H9 (cell line): Measurements from ENCODE around the gene DOCK2. TPM values are rescaled to one million over a fixed set of nuclear protein-coding genes. Genes with fewer than 3 reads are reported as not detected.

Source experiments
- DNase-seq: peaks from one replicate; pipeline ENCODE4 v3.0.0-alpha.2; 2017
- H2AFZ ChIP-seq: one replicate; pipeline ENCODE4 v1.6.1; 2013; ENCODE audit warnings: mild to moderate bottlenecking, low read length, control low read depth, moderate library complexity
- H2AK5ac ChIP-seq: 2 replicates; pipeline ENCODE4 v1.6.1; 2013; ENCODE audit warnings: low read length, control low read depth, mixed read lengths; ENCODE audit not compliant: insufficient read length
- H2BK120ac ChIP-seq: one replicate; pipeline ENCODE4 v1.6.1; 2013; ENCODE audit warnings: low read depth, mild to moderate bottlenecking, low read length, control low read depth, inconsistent platforms; ENCODE audit not compliant: poor library complexity, severe bottlenecking
- H2BK12ac ChIP-seq: 2 replicates; pipeline ENCODE4 v1.6.1; 2013; ENCODE audit warnings: low read length, control low read depth, mixed read lengths, low read depth; ENCODE audit not compliant: insufficient read length
- H2BK15ac ChIP-seq: 2 replicates; pipeline ENCODE4 v1.6.1; 2013; ENCODE audit warnings: low read depth, low read length, control low read depth
- H2BK20ac ChIP-seq: one replicate; pipeline ENCODE4 v1.6.1; 2013; ENCODE audit warnings: low read depth, mild to moderate bottlenecking, low read length, control low read depth, inconsistent platforms; ENCODE audit not compliant: poor library complexity, severe bottlenecking
- H2BK5ac ChIP-seq: 2 replicates; pipeline ENCODE4 v1.6.1; 2013; ENCODE audit warnings: low read length, control low read depth, mixed read lengths; ENCODE audit not compliant: insufficient read length
- H3K14ac ChIP-seq: 2 replicates; pipeline ENCODE4 v1.6.1; 2013; ENCODE audit warnings: low read length, control low read depth; ENCODE audit not compliant: insufficient read depth
- H3K18ac ChIP-seq: 2 replicates; pipeline ENCODE4 v1.6.1; 2013; ENCODE audit warnings: low read depth, mild to moderate bottlenecking, mixed read lengths, low read length, control low read depth; ENCODE audit not compliant: insufficient read length
- H3K23ac ChIP-seq: 2 replicates; pipeline ENCODE4 v1.6.1; 2013; ENCODE audit warnings: low read length, control low read depth, mixed read lengths, low read depth; ENCODE audit not compliant: insufficient read length
- H3K23me2 ChIP-seq: 2 replicates; pipeline ENCODE4 v1.6.1; 2013; ENCODE audit warnings: low read depth, mild to moderate bottlenecking, mixed read lengths, low read length, control low read depth; ENCODE audit not compliant: insufficient read length, poor library complexity, severe bottlenecking
- H3K27ac ChIP-seq: 2 replicates; pipeline ENCODE4 v1.5.1; 2013; ENCODE audit warnings: low read length, control low read depth, mixed read lengths, low read depth; ENCODE audit not compliant: insufficient read length
- H3K27me3 ChIP-seq: 2 replicates; pipeline ENCODE4 v1.6.1; 2013; ENCODE audit warnings: low read length, control low read depth, inconsistent platforms; ENCODE audit not compliant: insufficient read depth
- H3K4ac ChIP-seq: 2 replicates; pipeline ENCODE4 v1.6.1; 2013; ENCODE audit warnings: low read depth, mild to moderate bottlenecking, control low read depth, inconsistent platforms, low read length, moderate library complexity
- H3K4me1 ChIP-seq: 2 replicates; pipeline ENCODE4 v1.6.1; 2013; ENCODE audit warnings: low read length, control low read depth, inconsistent platforms; ENCODE audit not compliant: insufficient read depth
- H3K4me2 ChIP-seq: 2 replicates; pipeline ENCODE4 v1.6.1; 2013; ENCODE audit warnings: low read length, control low read depth, mixed read lengths; ENCODE audit not compliant: insufficient read length, insufficient read depth
- H3K56ac ChIP-seq: 2 replicates; pipeline ENCODE4 v1.6.1; 2013; ENCODE audit warnings: low read depth, mild to moderate bottlenecking, mixed read lengths, low read length, control low read depth; ENCODE audit not compliant: insufficient read length
- H3K79me1 ChIP-seq: 2 replicates; pipeline ENCODE4 v1.6.1; 2013; ENCODE audit warnings: low read depth, mild to moderate bottlenecking, moderate library complexity, low read length, control low read depth, inconsistent platforms; ENCODE audit not compliant: insufficient read depth, poor library complexity, severe bottlenecking
- H3K79me2 ChIP-seq: 2 replicates; pipeline ENCODE4 v1.6.1; 2013; ENCODE audit warnings: low read length, control low read depth, inconsistent platforms; ENCODE audit not compliant: insufficient read depth
- H3K9ac ChIP-seq: 2 replicates; pipeline ENCODE4 v1.6.1; 2013; ENCODE audit warnings: low read length, control low read depth, mixed read lengths; ENCODE audit not compliant: insufficient read length; ENCODE audit errors: extremely low read depth
- H3K9me3 ChIP-seq: one replicate; pipeline ENCODE4 v1.6.1; 2013; ENCODE audit warnings: low read depth, low read length, inconsistent platforms; ENCODE audit not compliant: control insufficient read depth
- H3T11ph ChIP-seq: one replicate; pipeline ENCODE4 v1.6.1; 2013; ENCODE audit warnings: mild to moderate bottlenecking, low read length, control low read depth, inconsistent platforms
- H4K20me1 ChIP-seq: one replicate; pipeline ENCODE4 v1.6.1; 2013; ENCODE audit not compliant: control insufficient read depth, insufficient read length, insufficient read depth
- H4K5ac ChIP-seq: 2 replicates; pipeline ENCODE4 v1.6.1; 2013; ENCODE audit warnings: low read depth, mild to moderate bottlenecking, mixed read lengths, low read length, control low read depth; ENCODE audit not compliant: insufficient read length
- H4K8ac ChIP-seq: replicated peaks from 2 replicates; pipeline ENCODE4 v1.6.1; 2013; ENCODE audit warnings: low read length, control low read depth, mixed read lengths, low read depth; ENCODE audit not compliant: insufficient read length
- H4K91ac ChIP-seq: 2 replicates; pipeline ENCODE4 v1.6.1; 2013; ENCODE audit warnings: low read depth, mild to moderate bottlenecking, moderate library complexity, mixed read lengths, low read length, control low read depth; ENCODE audit not compliant: insufficient read length
- H3K27ac Mint-ChIP-seq, 3 experiments: 2 replicates in 2 of 3; 3 replicates in 1 of 3; pipeline ENCODE4 v1.8.0; 2020 to 2021; ENCODE audit warnings: mixed read lengths in 3 of 3, mild to moderate bottlenecking in 1 of 3, moderate library complexity in 1 of 3
- H3K27me3 Mint-ChIP-seq: 2 replicates; pipeline ENCODE4 v1.8.0; 2021; ENCODE audit warnings: low read depth, mild to moderate bottlenecking, moderate library complexity, mixed read lengths
- H3K36me3 Mint-ChIP-seq, 3 experiments: 2 replicates in 2 of 3; 3 replicates in 1 of 3; pipeline ENCODE4 v1.8.0; 2020 to 2021; ENCODE audit warnings: low read depth in 3 of 3, mixed read lengths in 3 of 3; ENCODE audit not compliant: insufficient read depth in 1 of 3
- H3K4me1 Mint-ChIP-seq, 2 experiments: 2 replicates each; pipeline ENCODE4 v1.8.0; 2020; ENCODE audit warnings: mixed read lengths in 2 of 2
- H3K4me3 Mint-ChIP-seq, 2 experiments: 2 replicates in 1 of 2; 3 replicates in 1 of 2; pipeline ENCODE4 v1.8.0; 2020 to 2021; ENCODE audit warnings: mild to moderate bottlenecking in 2 of 2, mixed read lengths in 2 of 2, moderate library complexity in 1 of 2
- H3K9me3 Mint-ChIP-seq, 2 experiments: 2 replicates in 1 of 2; 3 replicates in 1 of 2; pipeline ENCODE4 v1.8.0; 2020; ENCODE audit warnings: mild to moderate bottlenecking in 2 of 2, mixed read lengths in 2 of 2, moderate library complexity in 1 of 2
- WGBS: extraction: QIAGEN DNeasy Blood & Tissue Kit; methylation state at CpG from one replicate; pipeline ENCODE4 v1.1.7; 2013; ENCODE audit warnings: missing lambda C conversion rate, low lambda C conversion rate, mixed read lengths; ENCODE audit not compliant: insufficient read length; ENCODE audit errors: extremely low coverage; 5-methylcytosine and 5-hydroxymethylcytosine counted together
- total RNA-seq: library from RNA; stranded (reverse); gene quantifications from 2 replicates; pipeline ENCODE4 v1.2.1, GENCODE V29; 2021
- TF ChIP-seq, protein P1 (sequence below): fragments of 200-600 bp; sonication (generic); conservative IDR thresholded peaks from 3 replicates; pipeline ENCODE4 v1.8.0; 2021; ENCODE audit warnings: antibody characterized with exemption, mild to moderate bottlenecking

Gene DOCK2
- total RNA-seq, 1 experiment from 2014 or later, result 7.8 TPM

DNA sequence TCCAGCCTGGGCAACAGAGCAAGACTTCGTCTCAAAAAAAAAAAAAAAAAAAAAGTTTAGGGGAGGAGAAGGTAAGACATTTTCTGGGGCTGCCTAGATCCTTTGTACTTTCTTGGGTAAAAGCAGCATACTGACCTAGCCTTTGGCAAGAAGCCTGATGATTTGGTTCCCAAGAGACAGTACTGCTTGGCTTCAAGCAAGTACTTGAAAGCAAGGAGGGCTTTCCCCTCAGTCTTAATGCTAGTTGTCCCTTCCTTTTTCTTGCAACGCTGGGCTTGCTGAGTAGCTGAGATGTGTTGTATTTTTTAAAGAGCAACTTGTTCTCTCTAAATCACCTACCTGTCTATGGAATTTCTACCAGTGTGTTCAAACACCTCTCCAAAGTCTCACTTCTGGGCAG is 267.0 kb downstream of the DOCK2 start:
- Histone ChIP-seq H2BK5ac (no peak overlapping the region), H3K4me2 (no peak overlapping the region), H3K4ac (no peak overlapping the region), H3K27me3 (no peaks in the 10 kb centered on the region), H3K56ac (no peak overlapping the region), H4K20me1 (no peaks in the 10 kb centered on the region), H3K23ac (no peak overlapping the region), H3K27ac (no peak overlapping the region), H4K91ac (no peak overlapping the region), H3K9me3 (no peaks in the 10 kb centered on the region), H2BK12ac (no peak overlapping the region), H3T11ph (no peak overlapping the region), H2BK120ac (no peak overlapping the region), H2AFZ (no peak overlapping the region), H3K4me1 (no peaks in the 10 kb centered on the region), H4K5ac (no peak overlapping the region), H3K9ac (no peak overlapping the region), H2AK5ac (no peak overlapping the region), H2BK15ac (no peak overlapping the region), H2BK20ac (no peak overlapping the region), H3K23me2 (no peaks in the 10 kb centered on the region), H3K79me1 (no peaks in the 10 kb centered on the region), H3K79me2 (no peaks in the 10 kb centered on the region), H4K8ac (no peak overlapping the region), H3K18ac (no peak overlapping the region), H3K14ac (no peak overlapping the region)
- whole genome bisulfite sequencing, result no CpG with 5 or more reads among the region's 2 CpGs
- Mint-ChIP-seq H3K36me3 (no peaks in the 10 kb centered on the region), H3K4me1 (peaks cover 12 to 13% of the 10 kb centered on the region in 2 experiments), H3K9me3 (no peaks in the 10 kb centered on the region; a peak in 1 of 5 replicates), H3K27ac (no peak overlapping the region), H3K4me3 (no peak overlapping the region), H3K27me3 (no peaks in the 10 kb centered on the region)
- TF ChIP-seq, protein P1, sequence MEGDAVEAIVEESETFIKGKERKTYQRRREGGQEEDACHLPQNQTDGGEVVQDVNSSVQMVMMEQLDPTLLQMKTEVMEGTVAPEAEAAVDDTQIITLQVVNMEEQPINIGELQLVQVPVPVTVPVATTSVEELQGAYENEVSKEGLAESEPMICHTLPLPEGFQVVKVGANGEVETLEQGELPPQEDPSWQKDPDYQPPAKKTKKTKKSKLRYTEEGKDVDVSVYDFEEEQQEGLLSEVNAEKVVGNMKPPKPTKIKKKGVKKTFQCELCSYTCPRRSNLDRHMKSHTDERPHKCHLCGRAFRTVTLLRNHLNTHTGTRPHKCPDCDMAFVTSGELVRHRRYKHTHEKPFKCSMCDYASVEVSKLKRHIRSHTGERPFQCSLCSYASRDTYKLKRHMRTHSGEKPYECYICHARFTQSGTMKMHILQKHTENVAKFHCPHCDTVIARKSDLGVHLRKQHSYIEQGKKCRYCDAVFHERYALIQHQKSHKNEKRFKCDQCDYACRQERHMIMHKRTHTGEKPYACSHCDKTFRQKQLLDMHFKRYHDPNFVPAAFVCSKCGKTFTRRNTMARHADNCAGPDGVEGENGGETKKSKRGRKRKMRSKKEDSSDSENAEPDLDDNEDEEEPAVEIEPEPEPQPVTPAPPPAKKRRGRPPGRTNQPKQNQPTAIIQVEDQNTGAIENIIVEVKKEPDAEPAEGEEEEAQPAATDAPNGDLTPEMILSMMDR, result no peak
- DNase-seq, result no peak
